GM11168 (cell line): ENCODE data around the gene ACP5.

Experiments
- in situ Hi-C: fragments of 300-500 bp; cut with MboI; formaldehyde crosslinking; loops from one replicate; pipeline ENCODE4 v1.12.0; 2022; ENCODE audit warnings: low sequenced_read_pairs; ENCODE audit not compliant: unreplicated experiment

The ACP5 gene

DNA sequence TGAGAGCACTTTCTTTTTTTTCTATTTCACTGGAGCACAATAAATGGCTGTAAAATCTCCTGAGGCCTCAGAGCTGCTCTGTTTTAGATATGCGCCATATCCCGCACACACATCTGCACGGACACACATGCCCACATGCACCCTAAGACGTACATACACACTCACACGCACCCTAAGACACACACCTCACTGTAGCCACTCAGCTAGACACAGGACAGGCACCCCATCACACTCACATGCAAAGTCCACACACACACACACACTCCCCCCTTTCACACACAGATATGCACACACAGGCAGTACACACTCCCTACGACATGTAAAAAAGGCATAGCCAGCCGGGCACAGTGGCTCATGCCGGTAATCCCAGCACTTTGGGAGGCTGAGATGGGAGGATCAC lies 27.2 kb downstream of the ACP5 start:
- in situ Hi-C loops = no loop called here

DNA sequence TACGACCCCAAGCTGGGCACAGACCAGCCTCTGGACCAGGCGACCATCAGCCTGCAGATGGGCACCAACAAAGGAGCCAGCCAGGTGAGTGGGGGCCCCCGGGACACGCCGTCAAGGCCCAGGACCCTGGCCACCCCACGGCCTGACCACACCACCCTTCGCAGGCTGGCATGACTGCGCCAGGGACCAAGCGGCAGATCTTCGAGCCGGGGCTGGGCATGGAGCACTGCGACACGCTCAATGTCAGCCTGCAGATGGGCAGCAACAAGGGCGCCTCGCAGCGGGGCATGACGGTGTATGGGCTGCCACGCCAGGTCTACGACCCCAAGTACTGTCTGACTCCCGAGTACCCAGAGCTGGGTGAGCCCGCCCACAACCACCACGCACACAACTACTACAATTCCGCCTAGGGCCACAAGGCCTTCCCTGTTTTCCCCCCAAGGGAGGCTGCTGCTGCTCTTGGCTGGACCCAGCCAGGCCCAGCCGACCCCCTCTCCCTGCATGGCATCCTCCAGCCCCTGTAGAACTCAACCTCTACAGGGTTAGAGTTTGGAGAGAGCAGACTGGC lies 28.0 kb downstream of the ACP5 start:
- in situ Hi-C loops = no loop called here

DNA sequence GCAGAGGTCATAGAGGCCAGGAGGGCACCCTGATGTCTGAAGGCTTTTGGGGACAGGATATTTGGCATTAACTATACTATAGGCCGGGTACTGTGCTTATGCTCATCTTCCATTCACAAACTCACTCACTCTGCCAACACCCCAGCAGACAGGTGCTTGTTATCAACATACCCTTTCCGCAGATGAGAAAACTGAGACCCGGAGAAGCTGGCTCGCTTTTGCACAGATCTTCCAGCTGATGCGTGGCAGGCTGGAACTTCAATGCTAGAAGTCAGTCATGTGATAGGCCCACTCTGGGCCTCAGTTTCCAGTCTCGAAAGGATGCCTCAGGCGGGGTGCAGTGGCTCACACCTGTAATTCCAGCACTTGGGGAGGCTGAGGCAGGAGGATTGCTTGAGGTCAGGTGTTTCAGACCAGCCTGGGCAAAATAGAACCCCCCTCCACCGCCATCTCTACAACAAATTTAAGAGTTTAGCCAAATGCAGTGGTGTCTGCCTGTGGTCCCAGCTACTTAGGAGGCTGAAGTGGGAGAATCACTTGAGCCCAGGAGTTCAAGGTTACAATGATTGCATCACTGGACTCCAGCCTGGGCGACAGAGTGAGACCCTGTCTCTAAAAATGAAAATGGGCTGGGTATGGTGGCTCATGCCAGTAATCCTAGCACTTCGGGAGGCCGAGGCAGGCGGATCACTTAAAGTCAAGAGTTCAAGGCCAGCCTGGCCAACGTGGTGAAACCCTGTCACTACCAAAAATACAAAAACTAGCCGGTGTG lies 29.3 kb downstream of the ACP5 start:
- in situ Hi-C loops = no loop called here

DNA sequence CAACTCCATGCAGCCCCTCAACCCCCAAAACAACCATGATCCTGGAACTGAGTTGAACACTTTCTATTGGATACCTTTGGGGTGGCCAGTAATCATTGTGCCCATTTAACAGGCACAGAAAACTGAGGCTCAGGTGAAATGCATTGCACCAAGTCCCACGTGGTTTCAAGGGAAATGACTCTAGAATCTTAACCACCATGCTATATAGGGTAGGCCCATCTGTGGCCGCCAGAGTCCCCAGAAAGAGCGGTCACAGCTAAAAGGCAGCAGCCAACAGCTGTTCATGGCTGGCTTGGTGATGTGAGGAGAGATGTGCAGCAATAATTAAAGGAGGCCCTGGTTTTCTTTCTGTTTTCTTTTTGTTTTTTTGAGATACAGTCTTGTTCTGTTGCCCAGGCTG lies 36.2 kb downstream of the ACP5 start:
- in situ Hi-C loops = no loop called here

DNA sequence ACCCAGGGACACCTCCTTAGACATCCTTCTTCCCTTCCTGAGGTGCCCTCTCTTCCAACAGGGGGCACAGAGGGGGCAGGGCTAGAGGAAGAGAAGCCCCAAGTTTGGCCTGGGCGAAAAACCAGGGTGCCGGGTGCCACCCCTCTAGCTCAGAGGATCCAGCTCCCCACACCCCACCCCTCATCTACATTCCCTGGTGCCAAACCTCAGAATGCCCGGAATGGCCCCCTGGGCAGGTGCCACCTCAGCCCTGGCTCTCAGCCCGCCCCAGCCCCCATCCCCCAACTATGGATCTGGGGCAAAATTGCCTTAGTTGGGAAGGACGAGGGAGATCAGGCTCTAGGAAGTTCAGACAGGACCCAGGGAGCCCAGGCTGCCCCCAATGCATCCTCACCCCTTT lies 36.8 kb downstream of the ACP5 start:
- in situ Hi-C loops = no loop called here

DNA sequence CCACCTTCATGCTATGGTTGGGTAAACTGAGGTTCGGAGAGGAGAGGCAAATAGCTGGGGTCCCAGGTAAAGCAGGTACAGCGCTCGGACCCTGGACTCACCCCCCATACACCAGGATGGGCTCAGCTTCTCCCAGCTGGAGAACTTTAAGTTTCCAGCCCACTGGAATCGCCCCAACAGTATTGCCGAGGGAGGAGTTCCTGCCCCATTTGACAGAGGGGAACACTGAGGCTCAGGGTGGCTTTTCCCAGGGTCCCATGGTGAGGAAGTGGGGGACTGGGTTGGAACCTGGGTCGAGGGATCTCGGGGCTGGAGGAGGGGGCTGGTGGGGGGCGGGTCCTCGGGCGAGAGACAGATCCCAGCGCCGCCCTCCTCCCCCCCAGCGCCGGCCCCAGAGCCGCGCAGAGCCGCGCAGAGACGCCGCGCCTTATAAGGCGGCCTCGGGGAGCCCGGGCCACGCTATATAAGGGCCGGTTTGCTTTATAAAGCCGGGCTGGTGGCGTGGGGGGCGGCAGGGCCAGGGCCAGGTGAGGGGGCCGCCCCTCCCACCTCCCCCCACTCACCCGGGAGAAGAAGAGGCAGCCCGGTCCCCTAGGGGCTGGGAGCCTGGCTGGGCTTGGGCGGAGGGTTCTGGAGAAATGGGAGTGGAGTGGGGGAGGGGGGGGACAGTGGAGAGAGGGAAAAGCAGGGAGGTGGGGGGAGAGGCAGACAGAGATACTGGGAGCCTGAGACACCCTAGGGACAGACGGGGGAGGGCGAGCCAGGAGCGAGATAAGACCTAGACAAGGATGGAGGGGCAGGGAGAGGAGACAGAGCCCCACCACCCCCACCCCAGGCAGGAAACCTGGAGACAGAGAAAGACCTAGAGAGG lies 37.7 kb downstream of the ACP5 start:
- in situ Hi-C loops = no loop called here

DNA sequence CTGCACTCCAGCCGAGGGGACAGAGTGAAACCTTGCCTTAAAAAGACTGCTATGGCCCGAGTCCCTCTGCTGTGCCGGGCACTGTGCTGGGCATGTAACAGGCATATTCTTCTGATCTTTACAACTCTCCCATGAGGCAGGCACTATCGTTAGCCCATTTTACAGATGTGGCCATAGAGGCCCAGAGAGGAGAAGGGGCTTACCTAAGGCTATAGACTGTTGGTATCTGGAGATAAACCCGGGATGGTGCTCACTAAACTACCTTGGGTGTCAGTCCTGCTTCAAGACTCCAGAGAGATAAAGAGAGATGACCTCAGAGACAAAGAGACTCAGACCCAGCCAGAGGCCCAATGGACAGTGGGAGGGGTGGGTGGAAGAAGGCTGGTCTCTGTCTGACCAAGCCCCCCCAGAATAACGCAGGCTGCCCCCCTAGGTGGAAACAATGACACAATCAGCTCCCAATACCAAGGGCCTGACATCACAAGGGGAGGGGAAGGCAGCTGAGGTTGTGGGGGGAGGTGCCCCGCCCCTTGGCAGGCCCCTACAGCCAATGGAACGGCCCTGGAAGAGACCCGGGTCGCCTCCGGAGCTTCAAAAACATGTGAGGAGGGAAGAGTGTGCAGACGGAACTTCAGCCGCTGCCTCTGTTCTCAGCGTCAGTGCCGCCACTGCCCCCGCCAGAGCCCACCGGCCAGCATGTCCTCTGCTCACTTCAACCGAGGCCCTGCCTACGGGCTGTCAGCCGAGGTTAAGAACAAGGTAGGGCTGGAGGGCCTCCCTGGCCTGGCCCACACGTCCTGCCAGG lies 39.0 kb downstream of the ACP5 start, which contains the start of gene CNN1:
Gene CNN1 (plus strand): TSS at position 620 of the 805 bp plus-strand sequence. CDS start 77 bp downstream, at position 697.
- in situ Hi-C loops = no loop called here

DNA sequence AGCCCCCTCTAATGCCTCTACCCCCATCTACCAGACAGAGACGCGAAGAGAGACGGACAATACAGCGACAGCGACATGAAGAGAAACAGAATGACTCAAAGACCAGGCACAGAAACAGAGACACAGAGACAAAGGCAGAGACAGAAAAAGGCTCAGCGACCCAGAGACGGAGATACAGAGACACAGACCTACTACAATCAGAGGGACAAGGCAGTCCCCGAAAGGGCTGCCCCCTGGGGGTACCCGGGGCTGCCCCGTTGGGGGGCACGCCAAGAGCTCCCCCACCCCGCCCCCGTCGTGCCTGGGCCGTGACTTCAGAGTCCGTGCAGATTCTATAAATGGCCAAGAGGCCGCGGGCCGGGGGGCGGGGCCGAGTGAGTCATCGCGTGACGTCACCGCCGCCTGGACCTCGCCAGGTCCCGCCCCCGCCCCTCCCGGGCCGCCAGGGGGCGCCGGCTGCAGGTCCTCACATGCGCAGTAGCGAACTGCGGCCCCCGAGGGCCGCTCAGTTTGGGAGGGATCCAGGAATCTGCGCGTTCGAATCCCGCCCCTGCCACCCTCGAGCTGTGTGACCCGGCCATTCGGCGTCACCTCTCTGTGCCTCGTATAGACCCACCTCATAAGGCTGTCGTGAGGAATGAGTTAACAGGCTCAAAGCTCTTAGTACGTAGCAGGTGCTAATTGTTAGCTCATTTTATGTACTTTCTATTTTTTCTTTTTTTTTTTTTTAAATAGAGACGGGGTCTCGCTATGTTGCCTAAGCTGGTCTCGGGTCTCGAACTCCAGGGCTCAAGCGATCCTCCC lies 41.5 kb downstream of the ACP5 start:
- in situ Hi-C loops = no loop called here

DNA sequence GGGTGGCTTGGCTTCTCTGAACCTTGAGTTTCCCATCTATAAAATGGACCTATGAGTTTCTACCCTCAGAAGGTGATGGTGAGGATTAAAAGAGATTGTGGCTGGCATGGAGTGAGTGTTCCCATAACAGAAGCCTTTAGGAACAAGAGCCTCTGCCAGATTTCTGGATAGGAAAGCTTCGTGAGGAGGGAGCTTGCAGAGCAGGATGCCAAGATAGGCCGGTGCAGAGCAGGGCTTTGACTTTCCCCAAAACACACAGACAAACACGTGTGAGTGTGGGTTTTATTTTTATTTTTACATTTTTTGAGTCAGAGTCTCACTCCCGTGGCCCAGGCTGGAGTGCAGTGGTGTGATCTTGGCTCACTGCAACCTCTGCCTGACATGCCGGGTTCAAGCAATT lies 42.5 kb downstream of the ACP5 start:
- in situ Hi-C loops = no loop called here

DNA sequence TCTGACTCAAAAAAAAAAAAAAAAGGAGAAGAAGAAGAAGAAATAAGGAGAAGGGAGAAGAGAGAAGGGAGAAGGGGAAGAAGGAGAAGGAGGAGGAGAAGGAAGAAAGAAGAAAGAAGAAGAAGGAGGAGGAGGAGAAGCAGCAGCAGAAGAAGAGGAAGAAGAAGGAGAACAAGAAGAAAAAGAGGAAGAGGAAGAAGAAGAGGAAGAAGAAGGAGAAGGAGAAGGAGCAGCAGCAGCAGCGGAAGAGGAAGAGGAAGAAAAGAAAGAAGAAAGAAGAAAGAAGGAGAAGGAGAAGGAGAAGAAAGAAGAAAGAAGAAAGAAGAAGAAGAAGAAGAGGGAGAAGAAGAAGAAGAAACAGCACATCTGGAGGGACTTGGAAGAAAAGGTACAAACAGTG lies 42.9 kb downstream of the ACP5 start:
- in situ Hi-C loops = no loop called here

DNA sequence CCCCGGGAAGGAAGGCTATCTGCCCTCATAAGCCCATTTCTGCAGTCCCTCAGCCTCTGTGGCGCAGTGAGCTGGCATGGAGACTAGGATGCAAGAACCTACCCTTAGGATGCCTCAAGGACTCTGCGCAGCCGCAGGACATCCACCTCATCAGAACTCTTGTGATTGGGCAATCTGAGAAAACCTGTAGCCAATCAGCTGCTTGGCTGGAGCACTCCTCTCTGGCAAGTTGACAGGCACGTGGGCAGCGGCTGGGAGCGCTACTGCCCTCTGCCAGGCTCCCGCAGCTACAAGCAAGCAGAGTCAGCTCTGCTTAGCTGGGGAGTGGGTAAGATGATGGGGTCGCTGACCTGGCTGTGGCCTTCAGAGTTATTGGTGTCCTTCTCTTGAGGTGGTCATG lies 47.0 kb downstream of the ACP5 start:
- in situ Hi-C loops = no loop called here

DNA sequence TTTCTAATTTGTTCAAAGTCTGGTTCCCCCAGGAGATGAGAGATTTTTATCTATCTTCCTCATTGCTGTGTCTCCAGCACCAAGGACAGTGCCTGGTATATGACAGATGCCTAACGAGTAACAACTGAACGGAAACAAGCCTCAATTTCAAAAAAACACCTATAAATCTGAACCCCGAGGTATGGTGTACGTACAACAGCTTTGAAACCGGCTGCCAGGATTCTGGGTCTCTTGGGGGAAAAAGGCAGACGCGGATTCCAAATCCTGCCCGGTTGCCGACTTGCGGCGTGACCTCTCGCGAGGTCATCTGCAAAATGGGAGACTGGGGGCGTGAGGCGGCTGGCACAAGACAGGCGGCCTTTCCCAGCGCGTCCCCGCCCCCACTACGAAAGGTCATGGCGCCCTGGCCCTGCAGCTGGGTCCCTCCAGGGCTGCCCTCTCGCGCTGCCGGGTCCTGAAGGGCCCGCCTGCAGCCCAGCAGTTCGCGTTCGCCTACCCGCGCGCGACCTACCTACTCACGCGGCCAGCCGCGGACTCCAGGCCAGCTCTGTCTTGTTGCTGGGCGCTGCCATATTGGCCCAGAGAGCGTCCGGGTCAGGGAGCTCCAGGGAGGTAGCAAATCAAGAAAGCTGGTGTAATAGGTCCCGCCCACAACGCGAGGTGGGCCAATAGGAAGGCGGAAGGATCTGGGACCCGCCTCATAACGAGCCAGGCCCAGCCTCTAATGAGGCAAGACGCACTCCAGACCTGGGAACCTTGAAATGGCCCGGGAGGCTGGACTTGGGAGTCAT lies 48.7 kb downstream of the ACP5 start, which contains the start of gene ECSIT:
Gene ECSIT (minus strand): TSS at position 584 of the 791 bp plus-strand sequence. CDS start 9,964 bp downstream, outside the sequence.
- in situ Hi-C loops = no loop called here
